ENCODE results near the gene FANCM.

The FANCM gene

DNA sequence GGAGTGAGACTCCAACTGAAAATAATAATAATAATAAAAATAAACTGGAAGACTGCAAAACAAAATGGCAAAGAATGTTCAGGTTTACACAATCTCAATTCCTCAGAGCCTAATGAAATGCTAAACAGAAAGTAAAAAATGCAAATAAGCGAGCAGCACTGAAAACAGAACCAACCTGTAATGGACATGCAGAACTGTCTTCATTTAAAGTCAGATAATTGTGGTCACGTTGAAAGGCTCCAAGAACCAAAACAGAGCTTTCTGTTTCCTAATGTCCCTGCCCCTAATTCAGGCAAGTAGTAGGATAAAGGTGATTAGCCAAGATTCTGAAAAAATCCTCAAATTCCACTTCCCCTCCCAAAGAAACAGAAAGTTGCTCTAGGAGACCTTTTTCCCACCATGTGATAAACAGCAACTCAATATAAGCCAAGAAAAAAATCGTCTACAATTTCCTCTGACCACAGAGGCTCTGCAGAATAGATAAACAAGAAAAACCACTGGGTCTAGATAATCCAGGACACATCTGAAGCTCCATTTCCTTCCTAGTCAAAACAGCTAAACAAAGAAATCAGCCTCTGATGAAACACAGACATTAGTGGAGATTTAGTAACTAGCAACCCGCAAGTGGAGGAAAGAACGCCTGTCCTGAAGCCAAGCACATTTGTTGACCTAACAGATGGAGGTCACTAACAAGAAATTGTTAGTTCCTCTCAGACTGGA lies 114.3 kb downstream of the FANCM start:
- no peaks in the 10 kb centered on the region for H4K20me1 ChIP-seq (ENCODE audit: insufficient read depth, low read length)
- no peaks in the 10 kb centered on the region for H3K9me3 ChIP-seq (ENCODE audit: low read length)
- no peak overlapping the region for H2AFZ ChIP-seq (ENCODE audit: low read length)
- peaks cover 77% of the 10 kb centered on the region for H3K79me2 ChIP-seq (ENCODE audit: insufficient read depth, low read length)
- H3K36me3 ChIP-seq (ENCODE audit: insufficient read depth, low read length), result peaks cover 35% of the 10 kb centered on the region
- peak overlapping the region; percentile 72 for H3K27ac ChIP-seq (ENCODE audit: low read depth, low read length, poor library complexity, severe bottlenecking)
- H3K4me2 ChIP-seq (ENCODE audit: low read length), result peak overlapping the region; percentile 69
- peak overlapping the region; percentile 65 for H3K4me3 ChIP-seq (ENCODE audit: low read depth, low read length, poor library complexity, severe bottlenecking)
- peak overlapping the region; percentile 23; the same call in 1 of the 2 replicates for H3K9ac ChIP-seq (ENCODE audit: low read length)
- H3K9me2 ChIP-seq (ENCODE audit: low read depth, low read length), result no peaks in the 10 kb centered on the region
- H3K27me3 ChIP-seq (ENCODE audit: insufficient read depth, low read length), result no peaks in the 10 kb centered on the region
- H3F3A ChIP-seq (ENCODE audit: insufficient read depth, low read length), result no peaks in the 10 kb centered on the region
- no peak for TF ChIP-seq EZH2 (IDR thresholded peaks at IDR 0.05; ENCODE audit: borderline replicate concordance, low read length)
- TF ChIP-seq, protein P1, sequence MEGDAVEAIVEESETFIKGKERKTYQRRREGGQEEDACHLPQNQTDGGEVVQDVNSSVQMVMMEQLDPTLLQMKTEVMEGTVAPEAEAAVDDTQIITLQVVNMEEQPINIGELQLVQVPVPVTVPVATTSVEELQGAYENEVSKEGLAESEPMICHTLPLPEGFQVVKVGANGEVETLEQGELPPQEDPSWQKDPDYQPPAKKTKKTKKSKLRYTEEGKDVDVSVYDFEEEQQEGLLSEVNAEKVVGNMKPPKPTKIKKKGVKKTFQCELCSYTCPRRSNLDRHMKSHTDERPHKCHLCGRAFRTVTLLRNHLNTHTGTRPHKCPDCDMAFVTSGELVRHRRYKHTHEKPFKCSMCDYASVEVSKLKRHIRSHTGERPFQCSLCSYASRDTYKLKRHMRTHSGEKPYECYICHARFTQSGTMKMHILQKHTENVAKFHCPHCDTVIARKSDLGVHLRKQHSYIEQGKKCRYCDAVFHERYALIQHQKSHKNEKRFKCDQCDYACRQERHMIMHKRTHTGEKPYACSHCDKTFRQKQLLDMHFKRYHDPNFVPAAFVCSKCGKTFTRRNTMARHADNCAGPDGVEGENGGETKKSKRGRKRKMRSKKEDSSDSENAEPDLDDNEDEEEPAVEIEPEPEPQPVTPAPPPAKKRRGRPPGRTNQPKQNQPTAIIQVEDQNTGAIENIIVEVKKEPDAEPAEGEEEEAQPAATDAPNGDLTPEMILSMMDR (IDR thresholded peaks at IDR 0.05; ENCODE audit: low read length), result no peak
- peaks cover 49% of the 10 kb centered on the region for H3K4me1 ChIP-seq (ENCODE audit: insufficient read depth, low read length, severe bottlenecking)
